ENCODE data around the gene TENT5A.

- no peak for TF ChIP-seq CTCF (IDR thresholded peaks at IDR 0.05)
- no peak for TF ChIP-seq POLR2A (IDR thresholded peaks at IDR 0.05)
Measured at GRCh38 chr6:81771097-81771496, 18.6 kb upstream of the TENT5A start.

All from esophagus squamous epithelium (tissue), 4 donors.